ENCODE data around the gene FGGY. TPM values are rescaled to one million over a fixed set of nuclear protein-coding genes. Genes with fewer than 3 reads are reported as not detected.
A peak's percentile ranks its signal among the peaks of the same experiment; 100 is the strongest.

Gene FGGY
- total RNA-seq, 4 donors from 2014 or later = 12.4 to 17.5 (median 16.1) TPM

- Histone ChIP-seq H3K4me3 (no peak overlapping the region), H3K27me3 (no peaks in the 10 kb centered on the region), H3K36me3 (no peaks in the 10 kb centered on the region), H3K27ac (no peak overlapping the region), H3K9me3 (no peaks in the 10 kb centered on the region), H3K4me1 (peaks cover 25% of the 10 kb centered on the region)
- TF ChIP-seq EP300 (IDR thresholded peaks at IDR 0.05) = no peak
- TF ChIP-seq CTCF (IDR thresholded peaks at IDR 0.05) = no peak
- no peak for TF ChIP-seq POLR2AphosphoS5 (IDR thresholded peaks at IDR 0.05)
- TF ChIP-seq POLR2A (IDR thresholded peaks at IDR 0.05) = no peak
- 56% methylated on average over 3 of the region's 3 CpGs for WGBS
- no peak for DNase-seq (ENCODE audit: low spot score in 2 of 2)
These were observed 389.3 kb downstream of the FGGY start for GRCh38 chr1:59686170-59686569.

GRCh38 chr1:59686574-59686973 is 389.7 kb downstream of the FGGY start:
- no peak overlapping the region for H3K4me3 ChIP-seq
- 54% methylated on average over 2 of the region's 2 CpGs for WGBS
- no peaks in the 10 kb centered on the region for H3K27me3 ChIP-seq
- peaks cover 25% of the 10 kb centered on the region for H3K4me1 ChIP-seq
- no peaks in the 10 kb centered on the region for H3K36me3 ChIP-seq
- DNase-seq (ENCODE audit: low spot score in 2 of 2) = no peak
- H3K9me3 ChIP-seq = no peaks in the 10 kb centered on the region
- no peak overlapping the region for H3K27ac ChIP-seq
- TF ChIP-seq EP300 (IDR thresholded peaks at IDR 0.05) (no peak), CTCF (IDR thresholded peaks at IDR 0.05) (no peak), POLR2AphosphoS5 (IDR thresholded peaks at IDR 0.05) (no peak), POLR2A (IDR thresholded peaks at IDR 0.05) (no peak)

- Histone ChIP-seq H3K27me3 (no peaks in the 10 kb centered on the region), H3K36me3 (no peaks in the 10 kb centered on the region), H3K27ac (peak overlapping the region; percentile 14), H3K4me1 (peaks cover 26% of the 10 kb centered on the region), H3K4me3 (no peak overlapping the region), H3K9me3 (no peaks in the 10 kb centered on the region)
- TF ChIP-seq POLR2AphosphoS5 (IDR thresholded peaks at IDR 0.05) (no peak), POLR2A (IDR thresholded peaks at IDR 0.05) (no peak), EP300 (IDR thresholded peaks at IDR 0.05) (no peak), CTCF (IDR thresholded peaks at IDR 0.05) (no peak)
- no peak for DNase-seq (ENCODE audit: low spot score in 2 of 2)
- WGBS = 78% methylated on average over 2 of the region's 2 CpGs
These were observed 390.2 kb downstream of the FGGY start for GRCh38 chr1:59687081-59687480.

GRCh38 chr1:59688976-59689375 is 392.1 kb downstream of the FGGY start:
- DNase-seq (ENCODE audit: low spot score in 2 of 2) = no peak
- WGBS = 93% methylated on average over 5 of the region's 5 CpGs
- TF ChIP-seq EP300 (IDR thresholded peaks at IDR 0.05) = no peak
- TF ChIP-seq POLR2A (IDR thresholded peaks at IDR 0.05) = no peak

GRCh38 chr1:59689730-59690129 is 392.8 kb downstream of the FGGY start:
- no peak for DNase-seq (ENCODE audit: low spot score in 2 of 2)
- no peak for TF ChIP-seq EP300 (IDR thresholded peaks at IDR 0.05)
- TF ChIP-seq CTCF (IDR thresholded peaks at IDR 0.05) = no peak
- no peak for TF ChIP-seq POLR2AphosphoS5 (IDR thresholded peaks at IDR 0.05)
- TF ChIP-seq POLR2A (IDR thresholded peaks at IDR 0.05) = no peak
- Histone ChIP-seq H3K27ac (no peak overlapping the region), H3K4me1 (peaks cover 29% of the 10 kb centered on the region), H3K9me3 (no peaks in the 10 kb centered on the region), H3K27me3 (no peaks in the 10 kb centered on the region), H3K4me3 (no peak overlapping the region), H3K36me3 (no peaks in the 10 kb centered on the region)
- 69% methylated on average over 1 of the region's 1 CpG for WGBS

More at GRCh38 chr1:59688976-59689375, 392.1 kb downstream of the FGGY start:
- H3K36me3 ChIP-seq = no peaks in the 10 kb centered on the region
- H3K9me3 ChIP-seq = no peaks in the 10 kb centered on the region
- peaks cover 29% of the 10 kb centered on the region for H3K4me1 ChIP-seq
- H3K27ac ChIP-seq = no peak overlapping the region
- no peaks in the 10 kb centered on the region for H3K27me3 ChIP-seq
- H3K4me3 ChIP-seq = no peak overlapping the region
